Liver (tissue), 3 donors: ENCODE data around the gene ADRM1.

Experiments
- JUND ChIP-seq, 2 donors: IDR thresholded peaks; 2 replicates each; pipeline ENCODE4 v1.6.1; 2016; ENCODE audit warnings: antibody characterized with exemption in 2 of 2
- SP1 ChIP-seq: IDR thresholded peaks from 2 replicates; pipeline ENCODE4 v1.6.1; 2018; ENCODE audit warnings: antibody characterized with exemption, mild to moderate bottlenecking
- TAF1 ChIP-seq: conservative IDR thresholded peaks from 2 replicates; pipeline ENCODE4 v1.6.1; 2016; ENCODE audit warnings: antibody characterized with exemption, mild to moderate bottlenecking
- TF ChIP-seq, protein P1 (sequence below): IDR thresholded peaks from 2 replicates; pipeline ENCODE4 v1.6.1; 2016; ENCODE audit warnings: antibody characterized with exemption, mild to moderate bottlenecking
- TF ChIP-seq, protein P2 (sequence below): fragments of 150-350 bp; IDR thresholded peaks from 2 replicates; pipeline ENCODE4 v1.5.1; 2017; ENCODE audit warnings: improper control_type of control experiment, low read depth, low read length; ENCODE audit not compliant: missing input control
- TF ChIP-seq, protein P3 (sequence below): IDR thresholded peaks from 2 replicates; pipeline ENCODE4 v1.6.1; 2016; ENCODE audit warnings: antibody characterized with exemption
- TF ChIP-seq, protein P4 (sequence below): IDR thresholded peaks from 2 replicates; pipeline ENCODE4 v1.6.1; 2016; ENCODE audit warnings: antibody characterized with exemption
- donor health status: healthy.
- donor health status: healthy.

DNA sequence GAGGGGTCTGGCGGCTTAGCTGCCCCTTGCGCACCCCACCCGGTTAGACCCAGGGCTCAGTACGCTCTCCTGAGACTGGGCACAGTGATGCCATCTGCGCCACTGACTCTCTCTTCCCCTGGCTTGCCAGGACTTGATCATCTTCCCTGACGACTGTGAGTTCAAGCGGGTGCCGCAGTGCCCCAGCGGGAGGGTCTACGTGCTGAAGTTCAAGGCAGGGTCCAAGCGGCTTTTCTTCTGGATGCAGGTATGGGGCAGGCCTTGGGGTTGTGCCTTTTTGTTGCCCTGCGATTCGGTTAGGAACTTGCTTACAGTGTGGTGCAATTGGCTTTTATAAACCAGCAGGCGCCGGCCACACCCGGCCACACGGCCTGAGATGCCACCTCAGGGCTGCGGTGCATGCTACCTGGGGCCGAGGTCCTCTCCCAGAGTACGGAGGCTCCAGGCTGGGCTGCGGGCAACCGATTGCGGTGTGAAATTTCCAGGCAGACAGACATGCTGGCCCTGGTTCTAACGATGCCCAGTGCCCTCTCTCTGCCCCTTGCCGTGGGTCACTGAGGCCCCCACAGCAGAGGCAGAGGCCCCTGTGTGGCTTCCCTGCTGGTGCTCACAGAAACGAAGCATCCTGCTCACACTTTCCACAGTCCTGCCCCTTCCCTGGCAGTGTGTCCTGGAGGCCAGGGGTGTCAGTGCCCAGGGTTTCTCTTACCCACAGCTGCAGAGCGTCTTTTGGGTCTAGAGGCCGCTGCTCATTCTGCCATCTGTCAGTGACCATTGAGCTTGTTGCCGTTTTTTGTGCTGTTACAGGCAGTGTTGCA lies 1.7 kb downstream of the ADRM1 start:
- TF ChIP-seq, protein P1, sequence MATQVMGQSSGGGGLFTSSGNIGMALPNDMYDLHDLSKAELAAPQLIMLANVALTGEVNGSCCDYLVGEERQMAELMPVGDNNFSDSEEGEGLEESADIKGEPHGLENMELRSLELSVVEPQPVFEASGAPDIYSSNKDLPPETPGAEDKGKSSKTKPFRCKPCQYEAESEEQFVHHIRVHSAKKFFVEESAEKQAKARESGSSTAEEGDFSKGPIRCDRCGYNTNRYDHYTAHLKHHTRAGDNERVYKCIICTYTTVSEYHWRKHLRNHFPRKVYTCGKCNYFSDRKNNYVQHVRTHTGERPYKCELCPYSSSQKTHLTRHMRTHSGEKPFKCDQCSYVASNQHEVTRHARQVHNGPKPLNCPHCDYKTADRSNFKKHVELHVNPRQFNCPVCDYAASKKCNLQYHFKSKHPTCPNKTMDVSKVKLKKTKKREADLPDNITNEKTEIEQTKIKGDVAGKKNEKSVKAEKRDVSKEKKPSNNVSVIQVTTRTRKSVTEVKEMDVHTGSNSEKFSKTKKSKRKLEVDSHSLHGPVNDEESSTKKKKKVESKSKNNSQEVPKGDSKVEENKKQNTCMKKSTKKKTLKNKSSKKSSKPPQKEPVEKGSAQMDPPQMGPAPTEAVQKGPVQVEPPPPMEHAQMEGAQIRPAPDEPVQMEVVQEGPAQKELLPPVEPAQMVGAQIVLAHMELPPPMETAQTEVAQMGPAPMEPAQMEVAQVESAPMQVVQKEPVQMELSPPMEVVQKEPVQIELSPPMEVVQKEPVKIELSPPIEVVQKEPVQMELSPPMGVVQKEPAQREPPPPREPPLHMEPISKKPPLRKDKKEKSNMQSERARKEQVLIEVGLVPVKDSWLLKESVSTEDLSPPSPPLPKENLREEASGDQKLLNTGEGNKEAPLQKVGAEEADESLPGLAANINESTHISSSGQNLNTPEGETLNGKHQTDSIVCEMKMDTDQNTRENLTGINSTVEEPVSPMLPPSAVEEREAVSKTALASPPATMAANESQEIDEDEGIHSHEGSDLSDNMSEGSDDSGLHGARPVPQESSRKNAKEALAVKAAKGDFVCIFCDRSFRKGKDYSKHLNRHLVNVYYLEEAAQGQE, result no peak
- TF ChIP-seq, protein P2, sequence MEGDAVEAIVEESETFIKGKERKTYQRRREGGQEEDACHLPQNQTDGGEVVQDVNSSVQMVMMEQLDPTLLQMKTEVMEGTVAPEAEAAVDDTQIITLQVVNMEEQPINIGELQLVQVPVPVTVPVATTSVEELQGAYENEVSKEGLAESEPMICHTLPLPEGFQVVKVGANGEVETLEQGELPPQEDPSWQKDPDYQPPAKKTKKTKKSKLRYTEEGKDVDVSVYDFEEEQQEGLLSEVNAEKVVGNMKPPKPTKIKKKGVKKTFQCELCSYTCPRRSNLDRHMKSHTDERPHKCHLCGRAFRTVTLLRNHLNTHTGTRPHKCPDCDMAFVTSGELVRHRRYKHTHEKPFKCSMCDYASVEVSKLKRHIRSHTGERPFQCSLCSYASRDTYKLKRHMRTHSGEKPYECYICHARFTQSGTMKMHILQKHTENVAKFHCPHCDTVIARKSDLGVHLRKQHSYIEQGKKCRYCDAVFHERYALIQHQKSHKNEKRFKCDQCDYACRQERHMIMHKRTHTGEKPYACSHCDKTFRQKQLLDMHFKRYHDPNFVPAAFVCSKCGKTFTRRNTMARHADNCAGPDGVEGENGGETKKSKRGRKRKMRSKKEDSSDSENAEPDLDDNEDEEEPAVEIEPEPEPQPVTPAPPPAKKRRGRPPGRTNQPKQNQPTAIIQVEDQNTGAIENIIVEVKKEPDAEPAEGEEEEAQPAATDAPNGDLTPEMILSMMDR, result no peak
- TF ChIP-seq, protein P3, sequence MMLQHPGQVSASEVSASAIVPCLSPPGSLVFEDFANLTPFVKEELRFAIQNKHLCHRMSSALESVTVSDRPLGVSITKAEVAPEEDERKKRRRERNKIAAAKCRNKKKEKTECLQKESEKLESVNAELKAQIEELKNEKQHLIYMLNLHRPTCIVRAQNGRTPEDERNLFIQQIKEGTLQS, result no peak
- TF ChIP-seq JUND (IDR thresholded peaks at IDR 0.05), result no peak
- TF ChIP-seq TAF1, result no peak
- TF ChIP-seq SP1, result no peak
- TF ChIP-seq, protein P4, sequence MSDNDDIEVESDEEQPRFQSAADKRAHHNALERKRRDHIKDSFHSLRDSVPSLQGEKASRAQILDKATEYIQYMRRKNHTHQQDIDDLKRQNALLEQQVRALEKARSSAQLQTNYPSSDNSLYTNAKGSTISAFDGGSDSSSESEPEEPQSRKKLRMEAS, result no peak
